H1 (cell line): ENCODE measurements around the gene GATD1. TPM values are rescaled to one million over a fixed set of nuclear protein-coding genes. Genes with fewer than 3 reads are reported as not detected.

Source experiments
- CTCF ChIA-PET: fragments of 300-600 bp; sonication (Branson Sonifier 250); formaldehyde crosslinking; loops from one replicate; lab custom pipeline; 2021; ENCODE audit not compliant: partially characterized antibody; lab: Charles Lee
- POLR2A ChIA-PET: fragments of 300-600 bp; sonication (Branson Sonifier 250); formaldehyde crosslinking; loops from one replicate; lab custom pipeline; 2021; ENCODE audit warnings: inconsistent platforms; ENCODE audit not compliant: partially characterized antibody; lab: Charles Lee
- DNase-seq, 2 experiments: peaks; one replicate each; pipeline versions ENCODE4 v3.0.0 to v3.0.0-alpha.2; 2010 to 2022; ENCODE audit warnings: low spot score in 2 of 2, low read depth in 1 of 2, mixed read lengths in 1 of 2
- FAIRE-seq: peaks from 2 replicates; lab custom pipeline; 2011; peaks lifted over from hg19 to GRCh38; lab: Jason Lieb, UNC
- H2AFZ ChIP-seq: 2 replicates; pipeline ENCODE4 v1.8.1; 2012; ENCODE audit warnings: low read length, inconsistent platforms
- H2AK5ac ChIP-seq: 2 replicates; pipeline ENCODE4 v1.6.1; 2013; ENCODE audit warnings: low read depth, low read length
- H2BK120ac ChIP-seq: replicated peaks from 2 replicates; pipeline ENCODE3; 2013; ENCODE audit warnings: low read depth, low read length, inconsistent platforms
- H2BK12ac ChIP-seq: 2 replicates; pipeline ENCODE4 v1.6.1; 2013; ENCODE audit warnings: low read depth, low read length
- H2BK15ac ChIP-seq: 2 replicates; pipeline ENCODE4 v1.6.1; 2013; ENCODE audit warnings: low read length
- H2BK20ac ChIP-seq: 2 replicates; pipeline ENCODE4 v1.6.1; 2013; ENCODE audit warnings: low read length
- H2BK5ac ChIP-seq: 2 replicates; pipeline ENCODE4 v1.6.1; 2013; ENCODE audit warnings: low read depth, low read length
- H3K14ac ChIP-seq: 2 replicates; pipeline ENCODE4 v1.6.1; 2013; ENCODE audit warnings: inconsistent platforms; ENCODE audit not compliant: insufficient read length
- H3K18ac ChIP-seq: 2 replicates; pipeline ENCODE4 v1.6.1; 2013; ENCODE audit warnings: low read length; ENCODE audit errors: extremely low read depth
- H3K23ac ChIP-seq: 2 replicates; pipeline ENCODE4 v1.6.1; 2013; ENCODE audit warnings: inconsistent platforms; ENCODE audit not compliant: insufficient read length
- H3K23me2 ChIP-seq: 2 replicates; pipeline ENCODE4 v1.6.1; 2013; ENCODE audit warnings: low read depth, low read length
- H3K27ac ChIP-seq: 2 replicates; pipeline ENCODE4 v1.6.1; 2011; ENCODE audit warnings: low read depth, low read length, inconsistent platforms
- H3K27me3 ChIP-seq, 4 experiments: replicated peaks in 1 of 4; 1 replicate in 1 of 4; 2 replicates in 3 of 4; pipeline versions ENCODE4 v1.6.1 to v1.8.1; 2011 to 2013; ENCODE audit warnings: low read length in 3 of 4, mild to moderate bottlenecking in 3 of 4, inconsistent platforms in 2 of 4, mixed read lengths in 2 of 4, moderate library complexity in 1 of 4; ENCODE audit not compliant: control insufficient read depth in 3 of 4, insufficient read depth in 3 of 4; ENCODE audit errors: extremely low read depth in 1 of 4
- H3K36me3 ChIP-seq, 4 experiments: 2 replicates each; pipeline versions ENCODE4 v1.6.1 to v1.8.1; 2011 to 2013; ENCODE audit warnings: mild to moderate bottlenecking in 4 of 4, low read length in 3 of 4, moderate library complexity in 2 of 4, control low read depth in 1 of 4, inconsistent platforms in 1 of 4; ENCODE audit not compliant: insufficient read depth in 4 of 4, control insufficient read depth in 2 of 4
- H3K4ac ChIP-seq: replicated peaks from 2 replicates; pipeline ENCODE3; 2013; ENCODE audit warnings: low read length, low read depth, mixed read lengths, inconsistent platforms; ENCODE audit not compliant: insufficient read length
- H3K4me1 ChIP-seq, 4 experiments: replicated peaks in 1 of 4; 1 replicate in 1 of 4; 2 replicates in 3 of 4; pipeline versions ENCODE4 v1.6.1 to v1.8.1; 2011 to 2013; ENCODE audit warnings: low read length in 3 of 4, inconsistent platforms in 2 of 4, mixed read lengths in 1 of 4; ENCODE audit not compliant: insufficient read depth in 4 of 4, control insufficient read depth in 3 of 4
- H3K4me2 ChIP-seq, 2 experiments: 2 replicates each; pipeline versions ENCODE4 v1.6.1 to v1.8.1; 2011 to 2013; ENCODE audit warnings: low read depth in 2 of 2, low read length in 2 of 2, control low read depth in 1 of 2, inconsistent platforms in 1 of 2, mild to moderate bottlenecking in 1 of 2; ENCODE audit not compliant: insufficient read depth in 1 of 2
- H3K4me3 ChIP-seq, 4 experiments: fragments of 200-600, 300-600 bp in 1 of 4; sonication (generic), shearing (Covaris generic), sonication (Bioruptor Twin) in 1 of 4; 2 replicates each; pipeline versions ENCODE4 v1.5.1 to v1.8.1; 2011 to 2016; ENCODE audit warnings: low read length in 4 of 4, low read depth in 3 of 4, control low read depth in 2 of 4, inconsistent platforms in 2 of 4, mild to moderate bottlenecking in 2 of 4, mixed read lengths in 1 of 4, moderate library complexity in 1 of 4; ENCODE audit not compliant: insufficient read depth in 2 of 4; ENCODE audit errors: extremely low read depth in 1 of 4
- H3K56ac ChIP-seq: replicated peaks from 2 replicates; pipeline ENCODE3; 2013; ENCODE audit warnings: low read depth, mild to moderate bottlenecking, mixed read lengths, low read length, inconsistent platforms; ENCODE audit not compliant: insufficient read length
- H3K79me1 ChIP-seq: 2 replicates; pipeline ENCODE4 v1.6.1; 2013; ENCODE audit warnings: low read depth, low read length, control low read depth
- H3K79me2 ChIP-seq, 2 experiments: 2 replicates each; pipeline versions ENCODE4 v1.6.1 to v1.8.1; 2012 to 2013; ENCODE audit warnings: low read length in 2 of 2, mild to moderate bottlenecking in 2 of 2, inconsistent platforms in 1 of 2; ENCODE audit not compliant: insufficient read depth in 2 of 2, control insufficient read depth in 1 of 2
- H3K9ac ChIP-seq, 4 experiments: replicated peaks in 1 of 4; 1 replicate in 1 of 4; 2 replicates in 3 of 4; pipeline versions ENCODE4 v1.6.1 to v1.8.1; 2011 to 2013; ENCODE audit warnings: low read depth in 3 of 4, low read length in 3 of 4, control low read depth in 2 of 4, mild to moderate bottlenecking in 2 of 4, moderate library complexity in 2 of 4, inconsistent platforms in 1 of 4; ENCODE audit errors: extremely low read depth in 1 of 4
- H3K9me3 ChIP-seq, 2 experiments: 2 replicates each; pipeline versions ENCODE4 v1.6.1 to v1.8.1; 2012 to 2013; ENCODE audit warnings: mild to moderate bottlenecking in 2 of 2, moderate library complexity in 2 of 2, control low read depth in 1 of 2, inconsistent platforms in 1 of 2, low read depth in 1 of 2, low read length in 1 of 2, mixed read lengths in 1 of 2; ENCODE audit not compliant: insufficient read depth in 2 of 2
- H4K20me1 ChIP-seq, 2 experiments: replicated peaks in 1 of 2; 2 replicates each; pipeline versions ENCODE3 to v1.8.1; 2011 to 2013; ENCODE audit warnings: inconsistent platforms in 2 of 2, low read length in 2 of 2, mild to moderate bottlenecking in 1 of 2; ENCODE audit not compliant: insufficient read depth in 2 of 2, control insufficient read depth in 1 of 2
- H4K5ac ChIP-seq: 2 replicates; pipeline ENCODE4 v1.6.1; 2013; ENCODE audit warnings: low read length, low read depth, mixed read lengths, inconsistent platforms; ENCODE audit not compliant: insufficient read length
- H4K8ac ChIP-seq: 2 replicates; pipeline ENCODE4 v1.8.0; 2013; ENCODE audit warnings: mild to moderate bottlenecking, moderate library complexity, low read length, inconsistent platforms; ENCODE audit not compliant: insufficient read depth; ENCODE audit errors: extremely low read depth
- H4K91ac ChIP-seq: replicated peaks from 2 replicates; pipeline ENCODE3; 2013; ENCODE audit warnings: low read length, mixed read lengths, inconsistent platforms; ENCODE audit not compliant: insufficient read length
- ASH2L ChIP-seq: fragments of 200-600, 300-600 bp; sonication (generic); IDR thresholded peaks from one replicate; pipeline ENCODE4 v1.7.1; 2017; ENCODE audit warnings: low read length
- EGR1 ChIP-seq: IDR thresholded peaks from 2 replicates; pipeline ENCODE4 v1.6.1; 2011; ENCODE audit warnings: low read depth, low read length, borderline replicate concordance
- MAX ChIP-seq: IDR thresholded peaks from 2 replicates; pipeline ENCODE4 v1.6.1; 2012; ENCODE audit warnings: inconsistent platforms
- PHF8 ChIP-seq: fragments of 200-600 bp; sonication (generic); conservative IDR thresholded peaks from 2 replicates; pipeline ENCODE4 v1.7.1; 2012; ENCODE audit warnings: low read depth, mild to moderate bottlenecking, inconsistent platforms, low read length, moderate library complexity
- POLR2A ChIP-seq, 2 experiments: IDR thresholded peaks; 1 replicate in 1 of 2; 2 replicates in 1 of 2; pipeline ENCODE4 v1.6.1; 2011; ENCODE audit warnings: low read depth in 2 of 2, low read length in 2 of 2, mild to moderate bottlenecking in 2 of 2; ENCODE audit errors: control extremely low read depth in 1 of 2
- RAD21 ChIP-seq, 2 experiments: IDR thresholded peaks in 1 of 2; conservative IDR thresholded peaks in 1 of 2; 2 replicates each; pipeline ENCODE4 v1.6.1; 2011; ENCODE audit warnings: low read depth in 2 of 2, low read length in 2 of 2, improper control_type of control experiment in 1 of 2, inconsistent platforms in 1 of 2, mild to moderate bottlenecking in 1 of 2, moderate library complexity in 1 of 2
- SIN3A ChIP-seq, 2 experiments: IDR thresholded peaks in 1 of 2; conservative IDR thresholded peaks in 1 of 2; 2 replicates each; pipeline ENCODE4 v1.6.1; 2011 to 2012; ENCODE audit warnings: low read length in 2 of 2, improper control_type of control experiment in 1 of 2, low read depth in 1 of 2, mild to moderate bottlenecking in 1 of 2
- TAF7 ChIP-seq: optimal IDR thresholded peaks from 2 replicates; pipeline ENCODE3; 2011; ENCODE audit warnings: low read depth, mild to moderate bottlenecking, inconsistent platforms, low read length, moderate library complexity, borderline replicate concordance
- TCF12 ChIP-seq: IDR thresholded peaks from 2 replicates; pipeline ENCODE4 v1.6.1; 2011; ENCODE audit warnings: low read depth, mild to moderate bottlenecking, low read length
- YY1 ChIP-seq: IDR thresholded peaks from 2 replicates; pipeline ENCODE4 v1.6.1; 2011; ENCODE audit warnings: low read depth, mild to moderate bottlenecking, low read length
- WGBS, 2 experiments: shearing (Covaris generic) in 1 of 2; methylation state at CpG; one replicate each; pipeline versions ENCODE4 v1.1.6 to v1.1.7; 2013 to 2015; ENCODE audit warnings: low lambda C conversion rate in 2 of 2, mixed read lengths in 2 of 2, inconsistent platforms in 1 of 2, low coverage in 1 of 2, missing lambda C conversion rate in 1 of 2; ENCODE audit not compliant: insufficient replicate concordance in 2 of 2, insufficient coverage in 1 of 2, insufficient read length in 1 of 2; ENCODE audit errors: extremely low coverage in 1 of 2, missing lambda C conversion rate in 1 of 2; 5-methylcytosine and 5-hydroxymethylcytosine counted together
- polyA plus RNA-seq, 7 experiments: library from polyadenylated mRNA; depleted of rRNA in 3 of 7; stranded (reverse) in 5 of 7; unstranded in 2 of 7; fragments of >200 nt in 5 of 7; fragments of 200-250 nt in 2 of 7; gene quantifications; 1 replicate in 5 of 7; 2 replicates in 1 of 7; 4 replicates in 1 of 7; pipeline versions ENCODE4 v1.2.1 to v1.2.3, GENCODE V29; 2011 to 2013; ENCODE audit warnings: missing spikeins in 2 of 7, mixed read lengths in 2 of 7
- total RNA-seq: library from RNA; stranded (reverse); fragmentation: NEBNext Ultra II Directional; extraction: Animal tissue kit (Norgen Biotek cat#: 25700); gene quantifications from 2 replicates; pipeline ENCODE4 v1.2.1, GENCODE V29; 2021

The GATD1 gene
- total and polyA plus RNA-seq, 2 of the 8 experiments (the other 6 are each of a cell fraction or from before 2014, with no cell fraction given) = 47.5 to 54.8 TPM

GRCh38 chr11:798093-798713 lies 20.9 kb upstream of the GATD1 start, which contains the start of gene SLC25A22:
TSS of gene SLC25A22 (minus strand) at chr11:798281. CDS start at chr11:795006, 3,275 bp downstream.
- 25% methylated on average over 23 of the region's 69 CpGs; no CpG with 5 or more reads in 1 of the 2 experiments for whole genome bisulfite sequencing, 2 experiments
- CTCF ChIA-PET = interaction anchor here (0.7 to 1.3 kb wide), 6 partner anchors 12 to 239 kb away, joined by 3 to 6 read pairs (median 4); no protein-coding TSS in a partner anchor
- no peak for FAIRE-seq
- TF ChIP-seq RAD21 (IDR thresholded peaks at IDR 0.05 in 1 of 2, conservative IDR thresholded peaks at IDR 0.05 in 1 of 2; ENCODE audit: low read depth in 2 of 2, low read length in 2 of 2) (peak; percentile 32 to 68; a peak in 3 of 4 replicates), ASH2L (peak; percentile 17), SIN3A (conservative IDR thresholded peaks at IDR 0.05 in 1 of 2, IDR thresholded peaks at IDR 0.05 in 1 of 2; ENCODE audit: low read depth in 1 of 2, low read length in 2 of 2) (peak in 1 of 2 experiments; percentile 73; a peak in 2 of 4 replicates), TCF12 (no peak), POLR2A (IDR thresholded peaks at IDR 0.05; ENCODE audit: control extremely low read depth in 1 of 2, low read depth in 2 of 2, low read length in 2 of 2) (peak in 1 of 2 experiments; percentile 28; a peak in 1 of 3 replicates), EGR1 (0 out of 2 replicates have a peak, but pooled peaks have one; percentile 21), TAF7 (peak; percentile 15), MAX (peak; percentile 50), YY1 (no peak), PHF8 (peak; percentile 48)

More at GRCh38 chr11:798093-798713, 20.9 kb upstream of the GATD1 start, which contains the start of gene SLC25A22:
- no peak within 1 kb of the TSS for H2BK120ac ChIP-seq
- no peak within 1 kb of the TSS for H2AK5ac ChIP-seq
- peak within 1 kb of the TSS; percentile 85 for H3K4ac ChIP-seq
- H3K27ac ChIP-seq = no peak within 1 kb of the TSS; the same call in 1 of the 2 replicates
- H3K14ac ChIP-seq = no peak within 1 kb of the TSS
- peak within 1 kb of the TSS; percentile 62 for H4K5ac ChIP-seq
- H3K23ac ChIP-seq = no peak within 1 kb of the TSS
- H4K8ac ChIP-seq = peak within 1 kb of the TSS; percentile 85
- no peaks in the 10 kb centered on the region for H3K9me3 ChIP-seq
- H3K36me3 ChIP-seq = peaks cover 3 to 34% (median 6%) of the 10 kb centered on the region in 4 experiments; a peak in 5 of 8 replicates
- H2BK5ac ChIP-seq = peak within 1 kb of the TSS; percentile 91; the same call in 1 of the 2 replicates
- H3K79me1 ChIP-seq = 0 out of 2 replicates have a peak, but pooled peaks cover 4% of the 10 kb centered on the region
- H3K18ac ChIP-seq = peak within 1 kb of the TSS; percentile 95
- H2AFZ ChIP-seq = no peak within 1 kb of the TSS
- no peak within 1 kb of the TSS for H2BK15ac ChIP-seq
- H3K4me2 ChIP-seq = peak within 1 kb of the TSS; percentile 84 to 92
- H3K56ac ChIP-seq = peak within 1 kb of the TSS; percentile 59
- POLR2A ChIA-PET = interaction anchor here (0.8 to 53.0 kb wide), 6 partner anchors 8 to 156 kb away, joined by 3 to 1917 read pairs (median 5); partner anchors contain the start of genes CD151, CEND1, CRACR2B and PNPLA2
- H2BK20ac ChIP-seq = no peak within 1 kb of the TSS
- peaks cover 0 to 5% of the 10 kb centered on the region in 2 experiments; a peak in 1 of 4 replicates for H3K79me2 ChIP-seq
- no peaks in the 10 kb centered on the region for H3K27me3 ChIP-seq
- peaks cover 0 to 12% of the 10 kb centered on the region in 2 experiments for H4K20me1 ChIP-seq
- peak within 1 kb of the TSS; percentile 65 to 85 (median 81) for H3K4me3 ChIP-seq
- DNase-seq = peak in 1 of 2 experiments; percentile 93
- peak within 1 kb of the TSS; percentile 26 to 83 (median 74); a peak in 6 of 7 replicates for H3K9ac ChIP-seq
- peak within 1 kb of the TSS; percentile 53; the same call in 1 of the 2 replicates for H2BK12ac ChIP-seq
- H3K23me2 ChIP-seq = peaks cover 7% of the 10 kb centered on the region
- H4K91ac ChIP-seq = peak within 1 kb of the TSS; percentile 99
- H3K4me1 ChIP-seq = peaks cover 4 to 20% (median 15%) of the 10 kb centered on the region in 4 experiments
